ENCODE measurements around the gene ARHGAP32.

GRCh38 chr11:128937480-128937879, 254.6 kb downstream of the ARHGAP32 start:
- TF ChIP-seq CTCF (IDR thresholded peaks at IDR 0.05; ENCODE audit: low read depth, low read length) (no peak), POLR2A (IDR thresholded peaks at IDR 0.05; ENCODE audit: extremely low read depth, insufficient read length) (no peak), MAX (IDR thresholded peaks at IDR 0.05; ENCODE audit: low read depth, low read length) (no peak)

All from NB4 (cell line).